ENCODE measurements around the gene BCAR3. TPM values are rescaled to one million over a fixed set of nuclear protein-coding genes. Genes with fewer than 3 reads are reported as not detected.

The BCAR3 gene
- total and polyA plus RNA-seq, 7 experiments from 2014 or later, result 0.22 to 1.7 (median 0.84) TPM

- intact Hi-C loops (cut with micrococcal nuclease), result loop anchor here (1.0 to 2.0 kb wide), 13 partner anchors 185 to 1177 kb away; partner anchors contain the start of gene GCLM (in 1 of the 2)
- H3K36me3 ChIP-seq (ENCODE audit: control insufficient read depth in 2 of 3, insufficient read depth in 3 of 3, low read length in 3 of 3), result no peaks in the 10 kb centered on the region
- H3K36me3 Mint-ChIP-seq, result no peaks in the 10 kb centered on the region
- H3K9me3 Mint-ChIP-seq, result peaks cover 0 to 2% (median 0%) of the 10 kb centered on the region in 11 donors
- no peaks in the 10 kb centered on the region for H3K4me1 ChIP-seq (ENCODE audit: control insufficient read depth in 2 of 2, insufficient read depth in 2 of 2, low read length in 2 of 2)
- ATAC-seq (peak; percentile 89), DNase-seq (peak in 8 of 9 donors; percentile 22 to 69 (median 56))
- no peaks in the 10 kb centered on the region for H3K9me3 ChIP-seq (ENCODE audit: control insufficient read depth in 2 of 3, low read length in 3 of 3)
- peaks cover 0 to 10% (median 0%) of the 10 kb centered on the region in 5 donors for H3K27me3 Mint-ChIP-seq
- no peak overlapping the region for H3K4me3 Mint-ChIP-seq
- ChIA-PET CTCF (interaction anchor here (0.7 to 4.9 kb wide), 19 partner anchors 13 to 549 kb away, joined by 3 to 59 read pairs (median 4); partner anchors contain the start of gene GCLM), POLR2A (interaction anchor here (0.5 to 1.6 kb wide), 6 partner anchors 211 to 280 kb away, joined by 3 to 13 read pairs (median 4); partner anchors contain the start of gene GCLM)
- H3K27me3 ChIP-seq (ENCODE audit: control insufficient read depth in 2 of 2, insufficient read depth in 2 of 2, low read length in 2 of 2), result no peaks in the 10 kb centered on the region
- H3K27ac ChIP-seq (ENCODE audit: low read depth, low read length), result no peak overlapping the region
- no peak overlapping the region for H3K4me3 ChIP-seq (ENCODE audit: low read length)
- H3K27ac Mint-ChIP-seq, result no peak overlapping the region
- no peaks in the 10 kb centered on the region for H3K4me1 Mint-ChIP-seq
These were observed 52.3 kb downstream of the BCAR3 start for GRCh38 chr1:93629101-93630059.

- H3K9me3 Mint-ChIP-seq, result peaks cover 0 to 2% (median 0%) of the 10 kb centered on the region in 11 donors
- no peak for ATAC-seq
- Histone ChIP-seq H3K9me3 (ENCODE audit: control insufficient read depth in 2 of 3, low read length in 3 of 3) (no peaks in the 10 kb centered on the region), H3K27ac (ENCODE audit: low read depth, low read length) (no peak overlapping the region), H3K4me1 (ENCODE audit: control insufficient read depth in 2 of 2, insufficient read depth in 2 of 2, low read length in 2 of 2) (no peaks in the 10 kb centered on the region), H3K27me3 (ENCODE audit: control insufficient read depth in 2 of 2, insufficient read depth in 2 of 2, low read length in 2 of 2) (no peaks in the 10 kb centered on the region), H3K36me3 (ENCODE audit: control insufficient read depth in 2 of 3, insufficient read depth in 3 of 3, low read length in 3 of 3) (no peaks in the 10 kb centered on the region), H3K4me3 (ENCODE audit: low read length) (no peak overlapping the region)
- H3K27ac Mint-ChIP-seq, result no peak overlapping the region
- intact Hi-C loops (cut with micrococcal nuclease), result loop anchor here (1.0 to 2.0 kb wide), 13 partner anchors 186 to 1178 kb away; partner anchors contain the start of gene GCLM (in 1 of the 2)
- no peak overlapping the region for H3K4me3 Mint-ChIP-seq
- H3K4me1 Mint-ChIP-seq, result no peaks in the 10 kb centered on the region
- POLR2A ChIA-PET, result interaction anchor here (0.6 to 1.2 kb wide), 2 partner anchors 216 to 251 kb away, joined by 3 to 13 read pairs; no protein-coding TSS in a partner anchor
- no peaks in the 10 kb centered on the region for H3K36me3 Mint-ChIP-seq
- DNase-seq, result no peak
- CTCF ChIA-PET, result interaction anchor here (0.7 to 4.9 kb wide), 12 partner anchors 13 to 548 kb away, joined by 3 to 59 read pairs (median 5); partner anchors contain the start of gene GCLM
- peaks cover 0 to 10% (median 0%) of the 10 kb centered on the region in 5 donors for H3K27me3 Mint-ChIP-seq
These were observed 53.0 kb downstream of the BCAR3 start for GRCh38 chr1:93628681-93629080.

- H3K27ac Mint-ChIP-seq, result no peak overlapping the region
- H3K9me3 Mint-ChIP-seq, result no peaks in the 10 kb centered on the region
- no peak for ATAC-seq
- Histone ChIP-seq H3K9me3 (ENCODE audit: control insufficient read depth in 2 of 3, low read length in 3 of 3) (no peaks in the 10 kb centered on the region), H3K4me1 (ENCODE audit: control insufficient read depth in 2 of 2, insufficient read depth in 2 of 2, low read length in 2 of 2) (no peaks in the 10 kb centered on the region), H3K36me3 (ENCODE audit: control insufficient read depth in 2 of 3, insufficient read depth in 3 of 3, low read length in 3 of 3) (no peaks in the 10 kb centered on the region), H3K27ac (ENCODE audit: low read depth, low read length) (no peak overlapping the region), H3K4me3 (ENCODE audit: low read length) (no peak overlapping the region), H3K27me3 (ENCODE audit: control insufficient read depth in 2 of 2, insufficient read depth in 2 of 2, low read length in 2 of 2) (no peaks in the 10 kb centered on the region)
- no peaks in the 10 kb centered on the region for H3K36me3 Mint-ChIP-seq
- POLR2A ChIA-PET, result interaction anchor here (1.4 kb wide), 1 partner anchor 222 kb away, joined by 5 read pairs; no protein-coding TSS in a partner anchor
- peaks cover 0 to 16% (median 0%) of the 10 kb centered on the region in 5 donors for H3K27me3 Mint-ChIP-seq
- H3K4me1 Mint-ChIP-seq, result no peaks in the 10 kb centered on the region
- DNase-seq, result no peak
- intact Hi-C loops (cut with micrococcal nuclease), result no loop called here
- CTCF ChIA-PET, result interaction anchor here (0.9 to 2.1 kb wide), 3 partner anchors 189 to 220 kb away, joined by 3 to 8 read pairs (median 7); no protein-coding TSS in a partner anchor
- no peak overlapping the region for H3K4me3 Mint-ChIP-seq
These were observed 55.9 kb downstream of the BCAR3 start for GRCh38 chr1:93625582-93626327.

GRCh38 chr1:93623875-93624274 is 57.8 kb downstream of the BCAR3 start:
- no peaks in the 10 kb centered on the region for H3K9me3 Mint-ChIP-seq
- CTCF ChIA-PET, result no interaction called here
- POLR2A ChIA-PET, result no interaction called here

GRCh38 chr1:93623436-93623835 is 58.2 kb downstream of the BCAR3 start:
- no peaks in the 10 kb centered on the region for H3K4me1 Mint-ChIP-seq
- ChIA-PET POLR2A (no interaction called here), CTCF (no interaction called here)
- Histone ChIP-seq H3K27ac (ENCODE audit: low read depth, low read length) (no peak overlapping the region), H3K9me3 (ENCODE audit: control insufficient read depth in 2 of 3, low read length in 3 of 3) (no peaks in the 10 kb centered on the region), H3K36me3 (ENCODE audit: control insufficient read depth in 2 of 3, insufficient read depth in 3 of 3, low read length in 3 of 3) (no peaks in the 10 kb centered on the region), H3K27me3 (ENCODE audit: control insufficient read depth in 2 of 2, insufficient read depth in 2 of 2, low read length in 2 of 2) (no peaks in the 10 kb centered on the region), H3K4me3 (ENCODE audit: low read length) (no peak overlapping the region), H3K4me1 (ENCODE audit: control insufficient read depth in 2 of 2, insufficient read depth in 2 of 2, low read length in 2 of 2) (no peaks in the 10 kb centered on the region)
- no peak overlapping the region for H3K4me3 Mint-ChIP-seq
- ATAC-seq (no peak), DNase-seq (no peak)
- no peaks in the 10 kb centered on the region for H3K9me3 Mint-ChIP-seq
- H3K36me3 Mint-ChIP-seq, result no peaks in the 10 kb centered on the region
- intact Hi-C loops (cut with micrococcal nuclease), result no loop called here
- peaks cover 0 to 13% (median 0%) of the 10 kb centered on the region in 5 donors for H3K27me3 Mint-ChIP-seq
- H3K27ac Mint-ChIP-seq, result no peak overlapping the region

More at GRCh38 chr1:93623875-93624274, 57.8 kb downstream of the BCAR3 start:
- H3K27me3 Mint-ChIP-seq, result peaks cover 0 to 15% (median 0%) of the 10 kb centered on the region in 5 donors
- no peak for DNase-seq
- H3K4me1 Mint-ChIP-seq, result no peaks in the 10 kb centered on the region
- no peaks in the 10 kb centered on the region for H3K36me3 ChIP-seq (ENCODE audit: control insufficient read depth in 2 of 3, insufficient read depth in 3 of 3, low read length in 3 of 3)
- H3K27ac Mint-ChIP-seq, result no peak overlapping the region
- H3K4me1 ChIP-seq (ENCODE audit: control insufficient read depth in 2 of 2, insufficient read depth in 2 of 2, low read length in 2 of 2), result no peaks in the 10 kb centered on the region
- no peak overlapping the region for H3K4me3 Mint-ChIP-seq
- H3K9me3 ChIP-seq (ENCODE audit: control insufficient read depth in 2 of 3, low read length in 3 of 3), result no peaks in the 10 kb centered on the region
- H3K36me3 Mint-ChIP-seq, result no peaks in the 10 kb centered on the region
- H3K27ac ChIP-seq (ENCODE audit: low read depth, low read length), result no peak overlapping the region
- H3K4me3 ChIP-seq (ENCODE audit: low read length), result no peak overlapping the region
- intact Hi-C loops (cut with micrococcal nuclease), result no loop called here
- no peak for ATAC-seq
- no peaks in the 10 kb centered on the region for H3K27me3 ChIP-seq (ENCODE audit: control insufficient read depth in 2 of 2, insufficient read depth in 2 of 2, low read length in 2 of 2)

- H3K36me3 ChIP-seq (ENCODE audit: control insufficient read depth in 2 of 3, insufficient read depth in 3 of 3, low read length in 3 of 3), result no peaks in the 10 kb centered on the region
- Mint-ChIP-seq H3K9me3 (no peaks in the 10 kb centered on the region), H3K4me3 (no peak overlapping the region), H3K27me3 (peaks cover 0 to 17% (median 0%) of the 10 kb centered on the region in 5 donors), H3K4me1 (no peaks in the 10 kb centered on the region), H3K27ac (no peak overlapping the region), H3K36me3 (no peaks in the 10 kb centered on the region)
- H3K4me3 ChIP-seq (ENCODE audit: low read length), result no peak overlapping the region
- no peak for DNase-seq
- H3K4me1 ChIP-seq (ENCODE audit: control insufficient read depth in 2 of 2, insufficient read depth in 2 of 2, low read length in 2 of 2), result no peaks in the 10 kb centered on the region
- no peaks in the 10 kb centered on the region for H3K9me3 ChIP-seq (ENCODE audit: control insufficient read depth in 2 of 3, low read length in 3 of 3)
- POLR2A ChIA-PET, result no interaction called here
- no peak for ATAC-seq
- H3K27me3 ChIP-seq (ENCODE audit: control insufficient read depth in 2 of 2, insufficient read depth in 2 of 2, low read length in 2 of 2), result no peaks in the 10 kb centered on the region
- intact Hi-C loops (cut with micrococcal nuclease), result no loop called here
- CTCF ChIA-PET, result no interaction called here
- no peak overlapping the region for H3K27ac ChIP-seq (ENCODE audit: low read depth, low read length)
These were observed 60.4 kb downstream of the BCAR3 start for GRCh38 chr1:93621246-93621645.

All from naive thymus-derived CD4-positive, alpha-beta T cell (primary cell).